ENCODE results near the gene MRC1.

Gene MRC1

DNA sequence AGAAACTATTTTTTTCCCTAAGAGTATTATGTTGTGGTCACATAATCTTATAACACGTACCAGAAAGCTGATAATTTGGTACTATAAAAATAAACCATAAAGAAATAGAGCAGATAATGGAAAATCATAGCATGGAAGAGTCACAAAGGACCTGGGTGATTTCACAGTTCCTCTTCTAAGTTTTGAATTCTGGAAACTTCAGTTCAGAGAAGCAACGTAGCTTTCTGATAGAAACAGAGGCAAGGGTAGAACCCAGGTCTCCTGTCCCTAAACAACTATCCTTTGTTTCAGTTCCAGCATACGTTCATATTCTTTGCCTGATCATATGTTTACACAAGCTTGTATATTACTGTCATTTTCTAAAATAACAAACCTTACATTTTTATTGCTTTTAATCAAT lies 47.9 kb downstream of the MRC1 start:
- CTCF ChIA-PET: interaction anchor here (1.0 to 1.2 kb wide), 2 partner anchors 16 to 42 kb away, joined by 3 read pairs; no protein-coding TSS in a partner anchor
- TF ChIP-seq, protein P1, sequence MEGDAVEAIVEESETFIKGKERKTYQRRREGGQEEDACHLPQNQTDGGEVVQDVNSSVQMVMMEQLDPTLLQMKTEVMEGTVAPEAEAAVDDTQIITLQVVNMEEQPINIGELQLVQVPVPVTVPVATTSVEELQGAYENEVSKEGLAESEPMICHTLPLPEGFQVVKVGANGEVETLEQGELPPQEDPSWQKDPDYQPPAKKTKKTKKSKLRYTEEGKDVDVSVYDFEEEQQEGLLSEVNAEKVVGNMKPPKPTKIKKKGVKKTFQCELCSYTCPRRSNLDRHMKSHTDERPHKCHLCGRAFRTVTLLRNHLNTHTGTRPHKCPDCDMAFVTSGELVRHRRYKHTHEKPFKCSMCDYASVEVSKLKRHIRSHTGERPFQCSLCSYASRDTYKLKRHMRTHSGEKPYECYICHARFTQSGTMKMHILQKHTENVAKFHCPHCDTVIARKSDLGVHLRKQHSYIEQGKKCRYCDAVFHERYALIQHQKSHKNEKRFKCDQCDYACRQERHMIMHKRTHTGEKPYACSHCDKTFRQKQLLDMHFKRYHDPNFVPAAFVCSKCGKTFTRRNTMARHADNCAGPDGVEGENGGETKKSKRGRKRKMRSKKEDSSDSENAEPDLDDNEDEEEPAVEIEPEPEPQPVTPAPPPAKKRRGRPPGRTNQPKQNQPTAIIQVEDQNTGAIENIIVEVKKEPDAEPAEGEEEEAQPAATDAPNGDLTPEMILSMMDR (IDR thresholded peaks at IDR 0.05; ENCODE audit: control extremely low read depth, extremely low read depth, low read depth, missing control alignments): no peak
- no peak for DNase-seq (ENCODE audit: extremely low spot score)
- POLR2A ChIA-PET: no interaction called here

GRCh38 chr10:17859492-17860156 lies 50.5 kb downstream of the MRC1 start:
- CTCF ChIA-PET: interaction anchor here (1.1 kb wide), 1 partner anchor 10 kb away, joined by 3 read pairs; no protein-coding TSS in a partner anchor
- DNase-seq (ENCODE audit: extremely low spot score): no peak
- TF ChIP-seq, protein P1 (IDR thresholded peaks at IDR 0.05; ENCODE audit: control extremely low read depth, extremely low read depth, low read depth, missing control alignments): no peak
- POLR2A ChIA-PET: no interaction called here

DNA sequence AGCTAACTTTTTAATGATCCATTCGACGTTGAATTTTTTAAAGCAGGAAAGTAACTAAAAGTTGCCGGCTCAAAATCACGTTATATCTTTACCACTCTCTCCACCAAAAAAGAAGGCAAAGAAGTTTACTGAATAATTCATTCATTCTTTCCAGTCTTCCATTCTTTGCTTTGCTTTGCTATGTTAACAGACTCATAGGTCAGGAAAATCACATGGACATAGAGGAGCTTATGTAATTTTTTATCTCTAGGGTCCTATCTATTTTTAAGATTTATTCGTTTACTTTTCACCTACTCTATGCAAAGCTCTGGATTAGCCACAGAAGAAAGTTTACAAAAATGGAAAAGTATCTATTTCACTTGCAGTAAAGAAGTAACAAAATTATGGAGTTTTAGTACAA lies 52.6 kb downstream of the MRC1 start:
- TF ChIP-seq, protein P1 (IDR thresholded peaks at IDR 0.05; ENCODE audit: control extremely low read depth, extremely low read depth, low read depth, missing control alignments): no peak
- DNase-seq (ENCODE audit: extremely low spot score): no peak
- ChIA-PET CTCF (no interaction called here), POLR2A (no interaction called here)

GRCh38 chr10:17865351-17865750 lies 56.2 kb downstream of the MRC1 start:
- POLR2A ChIA-PET: no interaction called here
- no peak for DNase-seq (ENCODE audit: extremely low spot score)
- TF ChIP-seq, protein P1 (IDR thresholded peaks at IDR 0.05; ENCODE audit: control extremely low read depth, extremely low read depth, low read depth, missing control alignments): no peak
- CTCF ChIA-PET: interaction anchor here (1.3 kb wide), 1 partner anchor 11 kb away, joined by 5 read pairs; no protein-coding TSS in a partner anchor

DNA sequence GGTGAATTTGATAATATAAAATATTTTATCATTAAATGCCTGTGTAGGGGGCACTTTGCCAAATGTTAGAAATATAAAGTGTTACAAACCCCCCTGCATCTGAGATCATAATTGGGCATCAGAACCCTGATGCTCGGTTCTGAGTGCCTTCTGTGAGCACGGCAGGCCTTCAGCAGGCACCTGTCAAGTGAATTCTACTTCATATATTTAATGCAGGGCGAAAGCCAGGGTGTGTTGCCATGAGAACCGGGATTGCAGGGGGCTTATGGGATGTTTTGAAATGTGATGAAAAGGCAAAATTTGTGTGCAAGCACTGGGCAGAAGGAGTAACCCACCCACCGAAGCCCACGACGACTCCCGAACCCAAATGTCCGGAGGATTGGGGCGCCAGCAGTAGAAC lies 57.2 kb downstream of the MRC1 start:
- no peak for DNase-seq (ENCODE audit: extremely low spot score)
- CTCF ChIA-PET: interaction anchor here (1.0 to 1.3 kb wide), 2 partner anchors 12 to 18 kb away, joined by 4 to 5 read pairs; no protein-coding TSS in a partner anchor
- POLR2A ChIA-PET: no interaction called here
- TF ChIP-seq, protein P1 (IDR thresholded peaks at IDR 0.05; ENCODE audit: control extremely low read depth, extremely low read depth, low read depth, missing control alignments): no peak

DNA sequence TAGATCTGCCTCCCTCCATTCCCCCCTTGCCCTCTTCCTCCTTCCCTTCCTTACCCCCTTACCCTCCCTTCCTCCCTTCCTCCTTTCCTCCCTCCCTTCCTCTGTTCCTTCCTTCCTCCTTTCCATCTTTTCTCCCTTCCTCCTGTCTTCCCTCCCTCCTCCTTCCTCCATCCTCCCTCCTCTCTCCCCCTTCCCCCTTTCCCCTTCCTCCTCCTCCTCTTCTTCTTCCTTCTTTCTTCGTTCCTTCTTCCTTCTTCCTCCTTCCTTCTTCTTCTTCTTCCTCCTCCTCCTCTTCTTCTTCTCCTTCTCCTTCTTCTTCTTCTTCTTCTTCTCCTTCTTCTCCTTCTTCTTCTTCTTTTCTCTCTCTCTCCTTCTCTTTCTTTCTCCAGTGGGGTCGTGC lies 57.9 kb downstream of the MRC1 start:
- CTCF ChIA-PET: interaction anchor here (1.0 kb wide), 1 partner anchor 19 kb away, joined by 4 read pairs; no protein-coding TSS in a partner anchor
- TF ChIP-seq, protein P1 (IDR thresholded peaks at IDR 0.05; ENCODE audit: control extremely low read depth, extremely low read depth, low read depth, missing control alignments): no peak
- POLR2A ChIA-PET: no interaction called here
- no peak for DNase-seq (ENCODE audit: extremely low spot score)
